HG03521 (cell line): ENCODE results near the gene KPNA2.

Source experiments
- ATAC-seq: cut with Tn5 transposase; IDR thresholded peaks from one replicate; pipeline ENCODE4 v1.9.1; 2021; ENCODE audit warnings: mild to moderate bottlenecking, moderate library complexity; ENCODE audit not compliant: unreplicated experiment

KPNA2 gene

GRCh38 chr17:68095205-68095811 is 59.8 kb downstream of the KPNA2 start:
- ATAC-seq: no peak

DNA sequence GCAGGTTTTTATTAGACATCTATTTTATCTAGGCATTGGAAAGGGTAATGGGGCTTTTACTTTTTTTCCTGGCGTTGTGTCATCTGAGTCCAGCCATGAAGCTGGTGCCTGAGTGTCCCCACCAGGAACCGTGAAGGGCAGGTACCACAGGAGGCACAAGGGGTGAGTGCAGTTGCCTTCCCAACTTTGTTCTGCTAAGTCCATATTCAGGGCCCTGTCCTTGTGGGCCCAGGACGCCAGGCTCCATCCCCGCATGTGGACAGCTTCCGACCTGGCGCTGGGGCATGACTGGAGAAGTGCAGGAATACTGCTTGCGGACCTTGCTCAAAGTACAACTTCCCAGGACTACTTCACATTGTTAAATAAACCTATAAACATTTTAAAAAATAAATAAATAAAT is 60.6 kb downstream of the KPNA2 start:
- ATAC-seq: no peak
